Activated CD8-positive, alpha-beta memory T cell treated with anti-CD3 and anti-CD28 coated beads, Interleukin-2, amount 50 U/mL, for 1 hour (primary cell): ENCODE results near the gene NR0B2.
"Not testable (repeated sequence)": the region's sequence is repeated elsewhere in the genome, so short reads cannot be mapped to it uniquely, and the experiment has no call there.

Experiments used
- DNase-seq: peaks from one replicate; pipeline ENCODE4 v3.0.0-alpha.2; 2020; ENCODE audit errors: extremely low read depth

NR0B2 gene

DNA sequence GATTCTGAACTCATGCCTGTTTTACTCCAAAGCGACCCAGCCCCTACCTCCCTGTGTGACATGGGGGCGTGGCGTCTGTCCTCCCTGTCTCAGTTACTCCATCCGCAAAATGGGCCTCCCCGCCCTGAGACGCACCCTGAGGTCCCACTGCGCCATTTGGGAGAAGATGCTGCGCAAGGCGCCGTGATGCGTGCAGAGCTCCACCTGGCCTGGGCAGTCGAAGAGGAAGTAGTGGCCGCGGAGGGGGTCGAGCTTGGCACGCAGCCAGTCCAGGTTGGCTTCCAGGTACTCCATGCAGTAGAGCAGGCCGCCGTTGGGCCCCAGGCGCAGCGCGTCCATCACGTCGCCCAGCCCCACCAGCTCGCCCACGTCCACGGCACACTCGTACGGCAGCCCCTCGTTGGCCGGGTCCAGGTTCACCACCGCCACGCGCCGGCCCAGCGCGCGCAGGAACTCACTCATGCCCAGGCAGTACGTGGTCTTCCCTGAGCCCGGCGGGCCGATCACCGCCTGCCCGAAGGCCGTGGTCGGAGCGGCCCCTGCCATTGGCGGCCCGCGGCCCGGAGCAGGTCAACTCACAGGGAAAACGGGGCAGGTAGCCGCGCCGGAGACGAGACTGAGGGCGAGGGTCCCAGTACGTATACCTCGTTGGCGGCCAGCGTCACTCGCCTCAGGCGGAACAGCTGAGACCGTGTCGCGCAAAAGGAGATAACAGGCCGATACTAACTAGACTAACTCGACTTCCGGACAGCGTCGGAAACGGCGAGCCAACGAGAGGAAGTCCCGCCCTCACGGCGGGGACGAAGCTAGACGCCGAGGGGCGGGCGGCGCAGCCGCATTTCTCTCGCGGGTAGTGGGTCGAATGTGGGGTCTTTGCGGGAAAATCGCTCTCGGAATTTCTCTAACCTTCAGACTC lies 24.0 kb downstream of the NR0B2 start, which contains the start of gene GPN2:
Gene GPN2, minus strand, starts transcription at position 733 of the 916 bp plus-strand sequence. Its CDS starts 187 bp downstream, at position 546.
- DNase-seq: no peak

DNA sequence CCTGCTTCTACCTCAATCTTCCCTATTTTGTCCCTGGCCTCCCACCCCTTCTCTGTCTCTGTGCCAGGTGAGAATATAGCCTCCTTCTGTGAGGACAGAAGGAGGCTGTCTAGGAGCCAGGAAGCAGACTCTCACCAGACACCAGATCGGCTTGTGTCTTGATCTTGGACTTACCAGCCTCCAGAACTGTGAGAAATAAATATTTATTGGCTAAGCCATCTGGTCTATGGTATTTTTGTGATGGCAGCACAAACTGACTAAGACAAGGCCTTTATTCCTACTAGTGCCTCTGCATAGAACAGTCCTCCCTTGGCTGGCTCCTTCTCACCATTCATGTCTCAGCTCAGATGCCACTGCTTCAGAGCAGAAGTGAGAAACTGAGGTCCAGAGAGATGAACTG lies 25.5 kb downstream of the NR0B2 start:
- no peak for DNase-seq

DNA sequence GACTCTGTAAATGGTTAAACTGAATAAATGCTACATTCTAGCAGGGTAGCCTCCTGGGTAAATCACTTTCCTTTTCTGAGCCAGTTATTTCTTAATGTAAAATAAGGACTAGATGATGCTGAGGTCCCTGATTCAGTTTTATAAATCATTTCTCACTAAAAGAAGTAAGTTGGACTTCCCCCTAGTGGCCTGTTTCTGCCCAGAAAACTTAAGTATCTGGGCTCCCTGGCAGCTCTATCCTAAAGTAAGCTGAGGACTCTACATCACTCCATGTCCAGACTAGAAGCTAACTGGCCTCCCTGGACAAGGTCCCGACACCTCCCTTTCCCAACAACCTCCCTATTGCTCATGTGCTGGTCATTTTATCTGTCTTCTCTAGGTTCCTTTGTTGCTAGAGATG lies 26.6 kb downstream of the NR0B2 start:
- DNase-seq: no peak

DNA sequence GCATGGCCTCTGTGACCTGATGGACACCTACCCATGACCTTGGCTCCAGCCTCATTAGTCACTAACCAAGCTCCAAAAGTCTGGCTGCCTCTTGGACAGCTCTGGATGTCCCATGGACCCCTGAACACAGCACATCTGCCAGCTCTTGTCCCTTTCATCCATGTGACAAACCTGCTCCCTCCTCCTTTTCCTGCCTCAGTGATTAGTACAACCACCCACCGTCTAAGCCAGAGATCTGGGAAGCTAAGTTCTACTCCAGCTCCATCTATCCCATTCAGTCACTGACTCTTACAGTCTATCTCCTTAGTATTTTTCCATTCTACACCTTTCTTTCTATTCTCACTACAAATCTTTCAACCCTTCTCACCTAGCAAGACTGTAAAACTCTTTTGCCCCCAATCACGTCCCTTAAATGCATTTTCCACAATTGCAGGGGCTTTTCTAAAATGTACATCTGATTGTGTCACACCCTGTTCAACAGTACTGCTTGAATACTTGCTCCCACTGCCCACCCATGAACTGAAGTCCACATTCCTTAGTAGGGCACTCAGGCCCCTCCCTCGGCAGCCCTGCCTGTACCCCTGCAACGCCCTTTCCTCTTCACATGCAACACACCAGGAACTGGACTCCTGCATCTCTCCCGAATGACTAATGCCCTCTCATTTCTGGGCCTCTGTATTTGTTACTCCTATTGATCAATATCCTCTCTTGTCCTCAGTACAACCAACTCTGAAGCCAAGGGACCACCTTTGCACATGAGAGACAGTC lies 30.9 kb downstream of the NR0B2 start:
- no peak for DNase-seq

DNA sequence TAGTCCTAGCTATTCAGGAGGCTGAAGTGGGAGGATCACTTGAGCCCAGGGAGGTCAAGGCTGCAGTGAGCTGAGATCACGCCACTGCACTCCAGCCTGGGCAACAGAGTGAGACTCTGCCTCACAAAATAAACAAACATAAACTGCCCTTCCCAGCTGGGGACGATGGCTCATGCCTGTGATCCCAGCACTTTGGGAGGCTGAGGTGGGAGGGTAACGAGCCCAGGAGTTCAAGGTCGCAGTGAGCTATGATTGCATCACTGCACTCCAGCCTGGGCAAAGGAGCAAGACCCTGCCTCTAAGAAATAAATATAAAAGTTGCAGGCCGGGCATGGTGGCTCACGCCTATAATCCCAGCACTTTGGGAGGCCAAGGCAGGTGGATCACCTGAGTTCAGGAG lies 32.2 kb downstream of the NR0B2 start:
- not testable (repeated sequence) for DNase-seq

DNA sequence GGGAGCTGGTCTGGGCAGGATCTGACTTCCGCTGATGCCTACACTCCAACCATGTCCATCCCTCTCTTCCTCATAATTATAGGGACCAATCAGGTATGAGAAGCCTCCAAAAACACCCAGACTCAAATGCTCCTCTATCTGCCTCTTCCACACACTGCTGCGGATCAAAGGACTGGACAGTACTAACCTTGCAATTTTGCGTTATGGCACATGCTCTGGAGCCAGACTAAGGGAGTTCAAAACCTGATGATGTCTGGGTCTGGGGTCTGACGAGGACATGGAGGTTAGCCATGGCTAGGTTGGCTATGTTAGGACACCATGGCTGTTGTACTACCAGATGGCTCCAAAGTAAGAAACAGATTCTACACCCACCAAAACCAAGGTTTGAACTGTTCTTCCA lies 34.0 kb downstream of the NR0B2 start:
- no peak for DNase-seq

DNA sequence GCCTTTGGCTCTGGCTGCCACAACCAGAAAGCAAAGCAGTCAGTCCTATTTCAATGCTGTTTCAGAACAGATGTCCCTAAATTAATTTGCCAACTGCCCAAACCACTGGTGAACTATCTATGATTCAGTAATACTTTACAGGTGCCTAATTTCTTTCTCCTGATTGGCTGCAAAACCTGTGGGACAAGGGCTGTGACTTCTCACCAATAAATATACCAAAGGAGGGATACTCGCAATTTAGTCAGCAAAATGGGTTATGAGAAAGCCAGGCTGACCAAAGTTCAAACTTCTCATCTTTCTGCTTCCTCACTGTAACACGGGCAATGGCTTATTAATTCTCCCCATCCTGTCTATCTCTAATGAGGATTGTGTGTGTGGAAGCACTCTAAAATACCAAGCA lies 36.4 kb downstream of the NR0B2 start:
- no peak for DNase-seq

DNA sequence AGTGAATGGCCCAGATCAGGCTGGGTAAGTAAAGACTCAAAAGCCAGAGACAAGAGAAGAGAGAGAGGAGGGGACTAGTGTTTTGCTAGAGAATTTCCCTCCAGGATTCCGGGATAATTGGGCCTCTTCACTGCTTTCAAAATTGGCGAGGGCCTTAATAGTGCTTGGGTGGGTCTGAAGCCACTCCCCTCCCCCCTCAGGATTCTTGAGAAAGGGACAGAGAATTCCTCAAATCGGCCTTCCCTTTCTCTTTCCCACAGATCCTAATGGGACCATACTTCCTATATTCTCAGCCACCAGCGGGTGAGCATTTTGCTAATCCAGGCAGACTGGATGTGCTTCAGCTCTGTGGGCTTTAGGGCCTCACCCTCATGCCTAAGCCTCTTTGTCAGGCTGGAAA lies 38.9 kb downstream of the NR0B2 start:
- no peak for DNase-seq

DNA sequence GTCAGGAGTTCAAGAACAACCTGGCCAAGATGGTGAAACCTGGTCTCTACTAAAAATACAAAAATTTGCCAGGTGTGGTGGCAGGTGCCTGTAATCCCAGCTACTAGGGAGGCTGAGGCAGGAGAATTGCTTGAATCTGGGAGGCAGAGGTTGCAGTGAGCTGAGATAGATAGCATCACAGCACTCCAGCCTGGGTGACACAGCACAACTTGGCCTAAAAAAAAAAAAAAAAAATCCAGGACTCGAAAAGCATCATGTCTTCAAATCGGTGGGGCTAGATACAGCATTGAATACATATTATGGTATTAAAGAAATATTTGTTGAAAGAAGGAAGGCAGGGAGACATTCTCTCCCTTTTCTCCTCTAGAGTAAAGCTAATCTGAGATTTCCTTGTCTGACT lies 40.7 kb downstream of the NR0B2 start:
- not testable (repeated sequence) for DNase-seq

DNA sequence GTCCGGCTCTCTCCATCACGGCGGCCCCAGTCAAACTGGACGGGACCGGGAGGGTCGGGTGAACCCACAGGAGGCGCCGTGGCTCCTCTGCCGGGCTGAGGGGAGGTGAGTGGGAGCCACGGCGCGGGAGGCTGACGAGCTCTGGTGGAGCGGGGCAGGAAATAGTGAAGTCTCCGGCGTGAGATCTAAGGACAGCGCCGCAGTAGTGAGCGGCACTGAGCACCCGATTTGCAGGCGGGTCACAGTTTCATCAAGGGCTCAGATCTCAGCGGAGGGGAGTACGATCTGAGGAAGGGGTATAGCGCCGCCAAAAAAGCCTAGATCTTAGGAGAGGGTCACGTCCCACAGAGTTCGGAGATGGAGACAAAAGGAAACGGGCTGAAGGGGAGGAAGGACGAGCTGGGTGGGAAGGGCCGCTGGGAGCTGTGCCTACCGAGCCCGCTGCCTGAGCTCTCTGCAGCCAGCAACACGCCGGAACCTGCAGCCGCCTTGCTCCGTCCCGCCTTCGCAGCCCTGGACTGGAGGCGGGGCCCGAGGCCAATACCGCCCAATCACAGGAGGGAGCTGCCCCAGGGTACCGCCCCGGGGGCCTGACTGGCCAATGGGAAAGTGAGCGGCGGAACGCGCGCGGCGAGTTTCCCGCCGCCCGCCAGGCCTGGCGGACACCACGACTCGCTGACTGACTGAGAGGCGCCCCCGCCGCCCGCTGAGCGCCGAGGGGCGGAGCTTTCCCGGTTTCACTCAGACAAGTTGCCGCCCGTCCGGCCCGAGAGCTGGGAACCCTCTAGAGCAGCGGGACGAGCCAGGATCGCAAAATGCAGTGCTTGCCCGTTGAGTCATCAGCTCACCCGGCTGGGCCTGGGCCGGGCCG lies 48.9 kb downstream of the NR0B2 start:
- peak; percentile 81 for DNase-seq

DNA sequence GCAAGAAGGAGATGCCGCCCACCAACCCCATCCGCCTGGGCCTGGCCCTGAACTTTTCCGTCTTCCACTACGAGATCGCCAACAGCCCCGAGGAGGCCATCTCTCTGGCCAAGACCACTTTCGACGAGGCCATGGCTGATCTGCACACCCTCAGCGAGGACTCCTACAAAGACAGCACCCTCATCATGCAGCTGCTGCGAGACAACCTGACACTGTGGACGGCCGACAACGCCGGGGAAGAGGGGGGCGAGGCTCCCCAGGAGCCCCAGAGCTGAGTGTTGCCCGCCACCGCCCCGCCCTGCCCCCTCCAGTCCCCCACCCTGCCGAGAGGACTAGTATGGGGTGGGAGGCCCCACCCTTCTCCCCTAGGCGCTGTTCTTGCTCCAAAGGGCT lies 50.1 kb downstream of the NR0B2 start:
- DNase-seq: no peak

DNA sequence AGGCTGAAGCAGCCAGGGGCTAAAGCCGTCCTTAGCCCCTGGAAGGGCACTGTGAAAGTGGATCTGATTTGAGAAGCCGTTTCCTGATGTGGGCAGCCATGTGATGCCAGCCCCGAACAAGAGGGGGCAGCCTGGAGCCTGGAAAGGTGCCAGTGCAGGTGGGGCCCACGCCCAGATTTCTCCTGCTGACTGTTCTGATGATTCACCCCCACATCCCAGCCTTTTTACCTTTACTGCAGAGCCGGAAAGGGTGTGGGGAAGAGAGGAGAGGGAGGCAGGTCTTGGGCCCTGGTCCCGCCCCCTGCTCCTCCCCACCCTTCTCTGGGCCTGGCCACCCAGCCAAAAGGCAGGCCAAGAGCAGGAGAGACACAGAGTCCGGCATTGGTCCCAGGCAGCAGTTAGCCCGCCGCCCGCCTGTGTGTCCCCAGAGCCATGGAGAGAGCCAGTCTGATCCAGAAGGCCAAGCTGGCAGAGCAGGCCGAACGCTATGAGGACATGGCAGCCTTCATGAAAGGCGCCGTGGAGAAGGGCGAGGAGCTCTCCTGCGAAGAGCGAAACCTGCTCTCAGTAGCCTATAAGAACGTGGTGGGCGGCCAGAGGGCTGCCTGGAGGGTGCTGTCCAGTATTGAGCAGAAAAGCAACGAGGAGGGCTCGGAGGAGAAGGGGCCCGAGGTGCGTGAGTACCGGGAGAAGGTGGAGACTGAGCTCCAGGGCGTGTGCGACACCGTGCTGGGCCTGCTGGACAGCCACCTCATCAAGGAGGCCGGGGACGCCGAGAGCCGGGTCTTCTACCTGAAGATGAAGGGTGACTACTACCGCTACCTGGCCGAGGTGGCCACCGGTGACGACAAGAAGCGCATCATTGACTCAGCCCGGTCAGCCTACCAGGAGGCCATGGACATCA lies 50.7 kb downstream of the NR0B2 start, which contains the start of gene SFN:
Gene SFN, plus strand, starts transcription at position 369 of the 904 bp plus-strand sequence. Its CDS starts 64 bp downstream, at position 433.
- DNase-seq: no peak

DNA sequence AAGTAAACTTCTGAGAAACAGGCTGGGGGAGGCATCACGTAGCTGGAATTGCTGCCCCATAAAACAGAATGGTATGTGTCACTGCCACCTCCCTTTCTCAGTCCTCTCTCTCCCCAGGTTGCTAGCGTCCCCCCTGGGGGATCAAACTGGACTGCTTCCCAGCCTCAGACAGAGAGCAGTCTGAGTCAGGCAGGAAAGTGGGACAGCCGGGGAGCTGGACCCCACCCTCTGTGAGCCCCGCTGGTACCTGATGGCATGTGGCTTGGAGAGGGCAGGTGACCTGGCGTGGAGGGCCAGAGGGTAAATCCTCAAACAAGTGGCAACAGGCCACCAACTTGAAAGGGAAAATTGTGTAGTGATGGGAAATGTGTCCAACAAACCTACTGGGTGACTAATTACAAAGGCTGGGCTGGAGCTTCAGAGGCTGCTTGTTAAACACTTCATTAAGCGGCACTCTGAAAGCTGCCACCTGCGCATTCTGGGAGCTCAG lies 51.8 kb downstream of the NR0B2 start:
- DNase-seq: no peak
